Stimulated activated CD4-positive, alpha-beta T cell treated with anti-CD3 and anti-CD28 coated beads, TNF-alpha, amount 100 ng/mL, for 24 hours (primary cell): ENCODE results near the gene PLCH1.

ENCODE experiments used
- DNase-seq, 3 experiments: peaks; one replicate each; pipeline ENCODE4 v3.0.0-alpha.2; 2020; ENCODE audit warnings: low read depth in 3 of 3

The PLCH1 gene

DNA sequence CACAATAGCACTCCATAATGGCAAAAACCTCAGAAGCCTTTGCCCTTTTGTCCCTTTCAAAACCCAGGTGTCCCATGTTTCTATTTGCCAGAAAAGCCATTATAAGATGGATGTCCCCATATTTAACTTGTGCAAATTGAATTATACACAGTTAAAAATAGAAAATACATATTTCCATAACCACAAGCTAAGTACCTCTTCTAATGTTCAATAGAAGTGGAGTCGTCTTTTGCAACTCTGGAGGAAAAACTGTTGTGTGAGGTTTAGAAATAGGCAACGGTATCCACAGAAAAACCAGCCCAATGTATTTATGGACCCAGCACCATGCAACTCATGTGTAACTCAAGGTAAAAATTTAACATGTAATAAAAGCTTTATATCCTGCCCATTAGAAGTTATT is 367.8 kb downstream of the PLCH1 start:
- no peak for DNase-seq

DNA sequence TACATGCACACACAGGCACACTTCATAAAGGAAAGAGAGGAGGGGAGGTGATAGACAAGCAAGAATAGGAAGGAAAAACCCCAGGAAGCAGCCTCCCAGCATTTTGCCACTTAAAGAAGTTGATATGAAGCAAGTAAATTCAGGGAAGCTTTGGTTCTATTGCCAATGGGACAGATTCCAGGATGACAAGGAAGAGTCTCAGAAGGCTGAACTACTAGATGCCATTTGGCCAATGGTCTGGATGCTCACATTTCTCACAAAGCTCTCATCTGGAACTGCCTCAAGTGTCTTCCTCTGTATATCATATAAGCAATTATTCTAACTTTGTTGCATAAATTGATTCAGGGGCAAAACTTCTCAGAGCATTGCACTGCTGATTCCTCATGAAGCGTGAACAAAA is 372.6 kb downstream of the PLCH1 start:
- no peak for DNase-seq

DNA sequence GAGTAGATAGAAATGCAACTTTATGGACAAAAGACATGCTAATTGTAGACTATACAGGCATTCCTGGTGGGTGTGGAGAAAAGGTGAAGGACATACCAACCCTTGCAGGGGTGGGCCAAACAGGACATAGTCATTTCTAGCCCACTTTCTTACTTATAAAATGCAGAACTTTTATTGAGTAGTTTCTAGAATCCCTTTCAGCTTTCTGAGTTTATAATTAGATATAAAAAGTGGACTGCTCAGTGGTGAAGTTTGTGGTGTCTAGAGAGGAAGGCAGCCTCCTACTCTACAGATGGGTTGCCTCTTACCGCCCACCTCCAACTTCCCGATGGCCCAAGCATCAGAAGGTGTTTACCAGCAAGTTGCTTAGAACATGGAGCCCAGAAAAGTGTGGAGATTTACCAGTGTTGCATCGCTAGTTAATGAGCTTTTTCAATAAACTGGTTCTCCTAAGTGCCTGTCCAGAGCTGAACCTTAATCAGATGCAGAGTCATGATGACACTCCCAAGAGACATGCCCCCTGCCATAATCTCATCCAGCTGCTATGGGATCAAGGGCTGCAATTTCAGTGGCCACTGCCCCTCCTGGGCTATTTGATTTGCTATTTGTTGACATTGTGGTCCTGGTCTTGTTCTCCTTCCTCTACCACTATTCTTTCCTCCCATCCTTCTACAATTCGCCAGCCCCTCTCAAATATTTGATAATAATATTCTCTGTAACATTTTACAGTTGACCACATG is 373.9 kb downstream of the PLCH1 start:
- no peak for DNase-seq

DNA sequence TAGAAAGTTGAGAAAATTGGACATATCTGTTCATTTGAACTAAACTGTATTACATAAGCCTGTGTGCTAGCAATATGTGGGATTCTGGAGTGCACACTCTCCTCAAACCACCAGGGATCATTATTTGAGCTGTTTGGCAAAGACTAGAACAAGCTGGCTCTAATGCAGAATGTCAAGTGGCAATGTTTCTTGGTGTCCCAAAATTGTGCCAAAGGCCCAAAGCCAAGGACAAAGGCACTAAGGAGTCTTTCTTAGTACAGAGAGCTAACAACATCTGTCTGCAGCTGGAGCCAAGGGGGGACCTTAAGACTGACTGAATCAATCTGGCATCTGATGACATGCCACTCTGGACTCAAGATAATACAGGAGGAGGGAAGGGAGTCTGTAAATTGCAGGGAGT is 374.7 kb downstream of the PLCH1 start:
- no peak for DNase-seq

DNA sequence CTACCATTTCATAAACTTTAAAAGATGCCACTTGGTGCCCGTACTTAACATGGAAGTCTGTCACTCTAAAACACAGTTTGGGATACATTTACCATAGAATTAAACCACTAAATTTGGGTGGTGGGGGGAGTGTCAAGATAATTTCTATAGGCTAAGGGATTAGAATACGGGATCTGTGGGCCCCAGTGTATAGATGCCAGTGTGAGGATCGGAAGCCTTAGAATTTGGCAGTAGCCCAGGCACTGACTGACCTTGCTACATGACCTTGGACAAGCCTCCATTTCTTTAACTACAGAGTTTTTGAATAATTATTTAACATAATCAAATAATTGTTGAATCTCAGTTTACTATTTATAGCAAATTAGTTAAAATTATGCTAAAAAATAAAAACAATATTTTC is 375.1 kb downstream of the PLCH1 start:
- no peak for DNase-seq

DNA sequence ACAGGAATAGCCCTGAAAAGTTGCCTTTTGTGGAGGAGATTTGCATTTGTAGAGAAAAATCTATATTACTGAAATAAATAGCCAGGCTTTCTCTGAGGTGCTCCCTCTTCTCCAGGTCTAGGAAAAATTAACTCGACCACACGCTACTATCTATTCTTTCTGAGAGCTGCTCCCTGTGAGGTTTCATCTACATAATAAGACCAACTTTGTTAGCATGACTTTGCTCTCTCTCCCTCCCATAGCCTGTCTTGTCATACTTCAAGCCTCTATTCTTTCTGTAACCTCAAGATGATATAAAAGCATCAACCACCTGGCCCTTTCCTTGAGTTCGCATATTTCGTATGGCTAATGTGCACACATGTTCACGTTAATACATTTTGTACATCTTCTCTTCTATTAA is 375.6 kb downstream of the PLCH1 start:
- DNase-seq: no peak

DNA sequence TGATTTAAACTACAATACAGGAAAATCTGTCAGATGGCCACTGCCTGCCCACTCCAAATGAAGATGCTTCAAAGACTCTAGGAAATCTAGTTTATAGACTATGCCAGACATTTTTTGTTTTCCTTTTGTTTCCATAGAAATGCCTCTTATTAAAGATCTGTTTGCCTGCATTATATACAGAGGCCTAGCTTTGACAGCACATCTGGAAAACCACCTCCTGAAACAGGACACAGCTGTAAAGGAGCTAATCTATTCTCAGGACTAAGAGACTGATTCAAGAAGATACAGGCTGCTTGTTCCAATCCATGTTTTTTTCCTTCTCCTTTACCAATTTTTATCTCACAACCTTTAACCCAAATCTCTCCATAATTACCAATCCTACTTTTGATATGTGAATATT is 376.1 kb downstream of the PLCH1 start:
- no peak for DNase-seq

DNA sequence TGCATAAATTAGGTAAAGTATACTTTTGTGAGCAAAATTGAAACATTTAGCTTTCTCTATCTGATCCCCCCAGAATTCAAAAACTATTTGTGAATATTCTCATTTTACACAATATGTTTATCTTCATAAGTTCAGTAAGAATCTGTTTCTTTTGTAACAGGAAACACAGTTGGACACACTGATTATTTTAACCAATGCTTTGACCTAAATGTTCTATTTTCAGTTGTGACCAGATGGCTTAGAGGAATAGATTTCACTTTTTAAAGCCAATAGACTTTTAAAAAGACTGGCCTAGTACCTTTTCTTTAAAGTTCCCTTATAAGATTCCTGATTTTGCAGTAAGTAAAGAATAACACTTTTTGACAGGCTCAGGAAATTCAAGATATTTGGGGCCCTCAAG is 377.4 kb downstream of the PLCH1 start:
- DNase-seq: no peak

DNA sequence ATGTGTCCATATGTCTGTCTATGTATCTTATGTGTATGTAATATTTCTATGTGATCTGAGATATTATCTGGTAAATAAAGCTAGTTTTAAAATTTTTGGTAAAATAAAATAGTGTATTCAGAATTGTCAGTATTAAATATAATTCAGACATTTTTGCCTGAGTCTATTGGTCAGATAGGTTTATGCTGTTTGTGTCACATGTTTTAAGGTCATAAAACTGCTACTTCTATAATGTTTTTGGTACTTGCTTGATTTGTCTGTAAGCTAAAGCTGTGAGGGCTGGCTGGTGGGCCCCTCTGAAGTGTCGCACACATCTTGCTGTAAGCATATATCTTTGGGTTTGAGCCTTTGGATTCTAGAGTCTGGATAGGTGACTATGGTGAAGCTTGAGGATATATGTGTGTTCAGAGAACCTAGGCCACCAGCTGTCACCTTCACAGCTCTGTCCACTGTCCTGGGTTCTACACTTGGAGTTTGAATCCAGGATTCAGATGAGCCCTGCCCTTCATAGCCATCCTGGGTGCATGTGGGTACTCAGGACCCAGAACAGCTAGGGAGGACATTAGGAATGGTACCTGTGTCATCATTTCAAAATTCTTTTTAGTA is 379.6 kb downstream of the PLCH1 start:
- no peak for DNase-seq

DNA sequence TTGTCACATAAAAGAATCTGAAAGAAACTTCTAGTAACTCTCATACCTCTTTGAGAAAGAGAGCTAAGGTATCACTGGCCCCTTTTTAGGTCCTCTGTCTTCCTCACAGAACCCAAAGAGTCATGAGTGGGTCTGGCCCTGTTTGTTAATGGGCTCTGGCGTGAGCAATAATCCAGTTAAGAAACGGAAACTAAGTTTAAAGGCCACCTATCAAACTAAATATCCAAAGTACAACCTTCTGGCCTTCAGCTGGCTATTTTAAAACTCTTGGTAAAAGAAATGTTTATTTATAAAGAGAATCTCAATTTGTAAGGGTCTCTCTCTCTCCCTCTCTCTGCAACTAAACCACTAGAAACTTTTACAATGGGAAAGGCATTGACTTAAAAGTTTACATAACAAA is 380.4 kb downstream of the PLCH1 start:
- DNase-seq: no peak

DNA sequence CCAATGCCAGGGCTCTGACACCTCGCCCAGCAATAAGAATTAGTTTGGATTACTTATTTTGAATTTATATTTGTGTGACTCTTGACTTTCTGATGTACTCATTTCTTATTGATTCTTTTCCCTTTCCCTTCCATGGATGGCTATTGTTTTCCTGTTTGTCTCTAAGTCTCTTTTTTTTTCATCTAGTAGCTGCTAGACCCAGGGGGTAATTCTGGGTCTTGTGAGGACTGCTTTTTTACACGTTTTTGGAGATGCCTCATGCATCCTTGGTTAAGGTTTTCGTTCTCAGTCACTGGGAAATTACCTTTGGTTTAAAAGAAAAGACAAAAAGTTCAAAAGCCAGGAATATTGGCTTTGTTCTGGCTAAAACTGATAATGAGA is 381.2 kb downstream of the PLCH1 start:
- DNase-seq: no peak

DNA sequence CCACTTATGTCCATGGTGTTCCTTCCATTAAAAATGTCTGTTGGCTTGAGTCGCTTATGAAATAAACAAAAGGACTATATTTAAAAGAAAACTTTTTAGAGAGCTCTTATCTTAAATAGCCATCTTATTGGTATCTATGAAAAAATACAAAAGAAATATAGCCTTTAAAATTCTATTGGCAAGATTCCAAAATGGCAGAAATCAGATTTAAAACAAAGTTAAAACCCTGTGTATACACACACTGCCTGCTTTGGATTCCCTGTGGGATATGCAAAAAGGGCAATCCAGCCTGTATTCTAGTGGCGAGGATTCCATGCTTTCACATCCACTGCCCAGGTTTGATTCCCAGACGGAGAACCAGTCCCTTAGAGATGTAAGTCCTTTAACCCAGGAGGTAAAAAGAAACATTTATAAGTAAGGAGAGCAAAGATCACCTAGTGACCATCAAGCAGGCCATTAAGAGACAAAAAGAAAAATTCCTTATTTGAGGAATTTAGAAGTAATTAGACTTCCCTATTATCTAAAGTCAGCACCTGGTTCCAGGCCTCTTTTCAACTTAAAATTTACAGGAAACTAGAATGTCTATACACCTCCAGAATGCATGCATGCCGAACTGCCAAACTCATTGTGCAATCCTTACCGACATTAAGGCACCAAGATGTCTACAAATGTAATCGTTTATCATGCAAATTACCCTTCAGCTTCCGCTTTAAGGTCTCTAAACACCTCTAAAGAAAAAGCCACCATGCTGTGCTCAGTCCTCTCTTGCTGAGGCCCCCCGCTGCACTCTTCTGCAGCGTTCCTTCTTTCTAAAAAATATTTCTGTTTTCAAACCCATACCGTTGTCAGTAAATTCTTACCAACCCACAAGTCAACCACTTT is 381.8 kb downstream of the PLCH1 start:
- DNase-seq: no peak

DNA sequence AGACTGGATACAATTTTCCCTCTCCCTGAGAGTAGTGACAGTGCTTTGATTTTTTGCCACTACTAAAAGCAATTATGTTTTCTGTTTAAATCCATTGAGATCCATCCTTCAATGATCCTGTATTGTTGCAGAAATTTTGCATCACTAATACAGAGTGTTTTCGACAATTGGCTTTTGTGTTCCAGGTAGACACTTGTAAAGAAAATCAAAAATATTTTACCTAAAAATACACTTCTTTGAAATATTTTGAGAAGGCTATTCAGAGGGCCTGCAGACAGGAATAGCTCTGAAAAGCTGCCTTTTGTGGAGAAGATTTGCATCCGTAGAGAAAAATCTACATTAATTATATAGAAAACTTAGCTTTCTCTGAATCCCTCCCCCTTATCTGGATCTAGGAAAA is 384.6 kb downstream of the PLCH1 start:
- no peak for DNase-seq

DNA sequence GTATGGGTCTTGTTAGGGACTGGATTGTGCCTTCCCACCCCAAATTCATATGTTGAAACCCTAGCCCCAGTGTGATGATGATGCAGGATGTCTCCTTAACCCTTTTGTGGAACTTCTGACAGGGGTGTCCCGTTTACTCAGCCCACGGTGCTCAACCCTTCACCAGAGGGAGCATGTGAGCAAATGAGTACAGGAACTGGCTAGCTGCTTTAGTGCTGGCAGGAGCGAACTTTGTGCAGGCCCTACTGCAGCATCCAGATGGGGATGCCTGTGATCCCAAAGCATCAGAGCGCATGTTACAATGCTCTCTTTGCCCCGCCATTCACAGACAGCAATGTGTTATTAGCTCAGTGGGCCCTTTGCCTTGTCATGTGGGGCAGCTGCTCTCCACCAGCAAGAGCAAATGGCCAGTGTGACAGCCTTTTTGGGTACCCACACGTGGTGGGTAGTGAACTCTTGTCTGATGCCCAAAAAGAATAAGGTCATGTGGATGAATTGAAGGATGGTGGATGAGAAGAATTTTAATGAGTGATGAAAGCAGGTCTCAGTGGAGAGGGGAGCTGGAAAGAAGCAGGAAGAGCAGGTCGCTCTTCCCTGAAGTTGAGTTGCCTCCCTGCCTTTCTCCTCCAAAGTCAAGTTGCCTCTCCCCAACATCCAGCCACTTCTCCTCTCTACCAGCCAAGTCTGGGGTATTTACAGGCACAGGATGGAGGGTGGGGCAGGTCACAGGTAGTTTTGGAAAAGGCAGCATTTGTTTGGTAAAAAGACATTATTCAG is 388.1 kb downstream of the PLCH1 start:
- DNase-seq: no peak

DNA sequence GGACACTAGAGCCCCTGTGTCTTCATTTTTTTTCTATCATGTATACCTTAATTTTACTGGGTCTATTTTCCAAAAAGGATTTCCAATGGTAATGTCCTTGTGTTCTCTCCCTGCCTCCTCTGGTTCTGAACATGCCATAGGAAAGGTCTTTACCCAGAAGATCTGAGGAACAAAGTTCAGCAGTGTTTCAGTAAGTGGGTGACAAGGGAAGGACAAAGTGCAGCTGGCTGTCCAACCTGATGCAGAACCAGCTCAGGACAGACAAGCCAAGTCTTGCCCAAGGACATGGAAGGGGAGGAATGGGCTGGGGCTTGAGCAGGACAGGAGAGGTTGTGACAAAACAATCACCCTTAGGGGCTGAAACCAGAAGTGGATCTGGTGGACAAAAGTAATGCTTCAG is 390.2 kb downstream of the PLCH1 start:
- no peak for DNase-seq

DNA sequence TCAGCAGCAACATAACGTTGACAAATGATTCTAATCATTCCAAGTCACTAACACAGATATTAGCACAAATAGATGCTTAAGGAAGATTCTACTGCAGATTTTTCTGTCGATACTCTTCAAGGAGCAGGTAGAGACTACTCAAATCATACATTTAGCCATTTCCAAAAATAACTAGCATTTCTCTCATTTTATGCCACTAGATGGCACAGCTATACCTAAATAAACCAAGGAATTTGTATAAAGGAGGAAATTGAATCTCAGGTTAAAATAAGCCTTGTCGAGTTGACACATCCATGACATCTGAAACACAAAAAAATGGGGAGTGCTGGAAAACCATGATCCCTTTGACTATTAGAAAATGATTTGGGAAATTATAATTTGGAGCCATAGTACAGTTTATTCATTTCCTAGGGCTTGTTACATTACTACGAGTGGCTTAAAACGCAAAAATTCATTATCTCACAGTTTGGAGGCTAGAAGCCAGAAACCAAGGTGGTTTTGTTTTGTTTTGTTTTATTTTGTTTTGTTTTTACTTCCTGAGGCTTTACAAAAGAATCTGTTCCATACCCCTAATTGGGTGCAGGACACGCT is 391.9 kb downstream of the PLCH1 start:
- no peak for DNase-seq

DNA sequence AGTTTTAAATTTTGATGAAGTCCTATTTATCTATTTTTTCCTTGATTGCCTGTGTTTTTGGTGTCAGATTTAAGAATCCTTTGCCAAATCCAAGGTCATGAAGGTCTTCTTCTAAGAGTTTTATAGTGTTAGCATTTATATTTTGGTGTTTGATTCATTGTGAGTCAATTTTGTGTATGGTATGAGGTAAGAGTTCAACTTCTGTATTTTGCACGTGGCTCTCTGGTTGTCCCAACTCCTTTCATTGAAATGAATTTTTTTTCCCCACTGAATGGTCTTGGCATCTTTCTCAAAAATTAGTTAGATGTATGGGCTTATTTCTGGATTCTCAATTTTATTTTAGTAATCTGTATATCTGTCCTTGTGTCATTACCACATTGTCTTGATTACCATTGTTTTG is 394.3 kb downstream of the PLCH1 start:
- DNase-seq: no peak

DNA sequence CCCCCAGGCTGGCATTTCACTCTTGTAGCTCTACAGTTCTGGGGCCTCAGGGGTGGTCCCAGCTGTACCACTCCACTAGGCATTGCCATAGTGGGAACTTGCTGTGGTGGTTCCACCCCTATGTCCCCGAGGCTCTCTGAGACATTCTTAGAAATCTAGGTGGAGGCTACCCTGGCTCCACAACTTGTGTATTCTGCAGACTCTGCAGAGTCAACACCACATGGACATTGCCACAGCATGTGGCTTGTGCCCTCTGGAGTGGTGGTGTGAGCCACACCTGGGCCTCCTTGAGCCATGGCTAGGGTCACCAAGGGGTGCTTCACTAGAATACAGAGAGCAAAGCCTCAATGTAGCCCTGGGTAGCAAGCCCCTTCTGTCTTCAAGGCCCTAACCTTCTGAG is 397.0 kb downstream of the PLCH1 start:
- DNase-seq: no peak

DNA sequence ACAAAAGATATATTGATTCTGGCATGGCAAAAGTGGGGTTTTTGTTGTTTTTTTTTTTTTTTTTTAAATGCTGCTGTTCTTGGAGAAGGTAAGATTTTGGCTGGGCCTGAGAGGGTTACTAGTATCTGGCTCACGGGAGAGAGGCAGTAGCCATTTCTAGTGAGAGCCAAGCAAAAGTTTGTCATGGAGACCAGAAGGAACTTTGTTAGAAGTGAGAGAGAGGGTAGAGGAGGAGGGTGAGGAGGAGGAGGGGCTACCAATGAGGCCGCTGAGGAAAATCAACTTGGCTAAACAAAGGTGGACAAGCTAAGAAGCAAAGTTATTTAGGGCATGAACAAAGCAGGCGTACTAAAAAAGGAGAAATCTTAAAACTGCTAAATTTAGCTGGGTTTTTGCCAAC is 402.5 kb downstream of the PLCH1 start:
- DNase-seq: no peak

DNA sequence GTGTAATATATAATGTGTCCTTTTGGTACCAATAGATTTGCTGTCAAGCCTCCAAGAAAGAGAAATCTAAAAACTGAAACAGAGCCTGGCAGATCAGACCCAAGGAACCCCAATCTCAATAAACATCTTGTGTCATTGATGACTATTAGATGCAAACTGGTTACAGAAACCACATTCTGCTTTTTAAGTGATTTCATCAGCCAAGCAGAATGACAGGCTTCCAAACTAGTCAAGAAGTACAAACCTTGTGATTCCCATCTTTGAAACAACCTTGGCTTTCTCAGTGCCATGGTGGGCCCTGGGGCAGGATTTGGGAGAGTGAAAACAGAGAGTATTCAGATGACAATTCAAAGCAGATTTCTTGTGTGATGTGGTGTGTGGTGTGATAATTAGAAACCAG is 405.8 kb downstream of the PLCH1 start:
- no peak for DNase-seq

DNA sequence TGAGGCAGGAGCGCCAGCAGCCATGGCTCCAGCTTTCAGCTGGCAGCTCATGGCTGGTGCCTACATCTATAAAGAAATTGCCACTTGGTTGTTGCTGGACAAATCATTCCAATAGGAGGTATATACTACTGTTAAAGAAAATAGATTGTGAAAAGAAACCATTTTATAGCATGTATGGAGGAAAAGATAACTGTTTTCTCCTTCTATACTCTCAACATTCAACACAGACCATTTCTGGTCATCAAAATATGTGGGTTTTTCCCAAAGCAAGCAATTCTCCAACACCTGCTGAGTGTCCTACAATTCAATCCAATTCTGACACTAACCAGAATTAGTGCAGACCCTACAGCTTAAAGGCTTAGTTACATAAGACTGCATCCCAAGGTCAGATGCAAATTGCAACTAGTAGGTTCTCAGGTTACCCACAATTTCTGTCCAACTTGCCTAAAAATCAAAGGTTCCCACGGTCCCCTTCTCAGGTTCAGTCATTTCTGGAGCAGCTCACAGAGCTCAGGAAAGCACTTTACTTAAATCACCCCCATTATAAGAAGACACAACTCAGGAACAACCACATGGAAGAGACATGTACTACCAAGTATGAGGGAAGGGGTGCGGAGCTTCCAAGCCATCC is 409.0 kb downstream of the PLCH1 start:
- no peak for DNase-seq
